KBM-7 (cell line): ENCODE measurements around the gene CCBE1.

Experiments used
- DNase-seq: peaks from one replicate; pipeline ENCODE4 v3.0.0-alpha.2; 2015
- in situ Hi-C: fragments of 300-500 bp; cut with MboI; formaldehyde crosslinking; loops from 2 replicates; pipeline ENCODE4 v1.14.3; 2020; ENCODE audit warnings: low sequenced_read_pairs, low pct_unique_long_range_greater_than_20kb, mixed read lengths

CCBE1 gene

GRCh38 chr18:59400407-59400806 is 296.8 kb downstream of the CCBE1 start:
- in situ Hi-C loops = loop anchor here (25.0 kb wide), 1 partner anchor 88 kb away; the partner anchor contains the start of gene CPLX4
- DNase-seq = no peak

GRCh38 chr18:59395226-59396175 is 301.7 kb downstream of the CCBE1 start:
- in situ Hi-C loops = no loop called here

GRCh38 chr18:59393381-59393780 is 303.8 kb downstream of the CCBE1 start:
- DNase-seq = no peak
- in situ Hi-C loops = no loop called here

More at GRCh38 chr18:59395226-59396175, 301.7 kb downstream of the CCBE1 start:
- no peak for DNase-seq

GRCh38 chr18:59388817-59389216 is 308.4 kb downstream of the CCBE1 start:
- no peak for DNase-seq
- in situ Hi-C loops = no loop called here

GRCh38 chr18:59387687-59388565 is 309.3 kb downstream of the CCBE1 start:
- no peak for DNase-seq

GRCh38 chr18:59386909-59387686 is 310.1 kb downstream of the CCBE1 start:
- in situ Hi-C loops = no loop called here
- DNase-seq = no peak

More at GRCh38 chr18:59387687-59388565, 309.3 kb downstream of the CCBE1 start:
- in situ Hi-C loops = no loop called here

- no peak for DNase-seq
- in situ Hi-C loops = no loop called here
These were observed 312.0 kb downstream of the CCBE1 start for GRCh38 chr18:59385191-59385590.

GRCh38 chr18:59383851-59384250 is 313.4 kb downstream of the CCBE1 start:
- in situ Hi-C loops = no loop called here
- DNase-seq = no peak

GRCh38 chr18:59382383-59382782 is 314.8 kb downstream of the CCBE1 start:
- DNase-seq = no peak
- in situ Hi-C loops = no loop called here

- in situ Hi-C loops = no loop called here
- DNase-seq = no peak
These were observed 315.3 kb downstream of the CCBE1 start for GRCh38 chr18:59381949-59382348.
